Motor neuron (in vitro differentiated cells): ENCODE measurements around the gene ZCWPW1. TPM values are rescaled to one million over a fixed set of nuclear protein-coding genes. Genes with fewer than 3 reads are reported as not detected.

Experiments
- ATAC-seq, 8 experiments: fragments of 200-7000 bp; cut with Tn5 transposase; replicated peaks in 6 of 8; 2 replicates each; pipeline ENCODE4 v1.8.0; 2021; ENCODE audit warnings: mild to moderate bottlenecking in 8 of 8, moderate library complexity in 8 of 8
- H3K27ac ChIP-seq, 2 donors: fragments of 250-450 bp; sonication (Bioruptor Pico); 2 replicates each; pipeline ENCODE4 v1.9.0; 2021; ENCODE audit warnings: antibody characterized with exemption in 2 of 2, mild to moderate bottlenecking in 2 of 2, moderate library complexity in 1 of 2
- H3K4me1 ChIP-seq, 2 donors: fragments of 250-450 bp; sonication (Bioruptor Pico); replicated peaks in 1 of 2; 2 replicates each; pipeline ENCODE4 v1.6.1; 2021; ENCODE audit warnings: antibody characterized with exemption in 2 of 2, mild to moderate bottlenecking in 2 of 2, moderate library complexity in 1 of 2
- H3K4me3 ChIP-seq, 5 donors: fragments of 250-450 bp; sonication (Bioruptor Pico); 2 replicates each; pipeline ENCODE4 v1.9.0; 2021; ENCODE audit warnings: antibody characterized with exemption in 5 of 5, mild to moderate bottlenecking in 5 of 5, moderate library complexity in 4 of 5
- WGBS, 10 experiments: fragments of 450-650 bp; shearing (Covaris generic); methylation state at CpG; one replicate each; pipeline ENCODE4 v1.0.0; 2022; 5-methylcytosine and 5-hydroxymethylcytosine counted together
- in situ Hi-C, 9 experiments: fragments of 400-800 bp; cut with MboI; loops; one replicate each; pipeline ENCODE4 v1.15.0; 2021; ENCODE audit warnings: low sequenced_read_pairs in 9 of 9, low pct_unique_long_range_greater_than_20kb in 2 of 9; ENCODE audit not compliant: unreplicated experiment in 9 of 9
- total RNA-seq, 8 experiments: library from RNA; unstranded; fragments of 300-600 nt; gene quantifications; 2 replicates each; pipeline versions ENCODE4 v1.2.3 to v1.2.4, GENCODE V29; 2022

ZCWPW1 gene
- total RNA-seq, 8 experiments from 2014 or later, result 2.2 to 12.3 (median 3.5) TPM

- ATAC-seq, result peak; percentile 49 to 71 (median 53)
- 0 to 55% (median 0%) methylated on average over 1 to 2 of the region's 81 CpGs; no CpG with 5 or more reads in 4 of the 10 experiments for WGBS, 10 experiments
Measured at GRCh38 chr7:100435401-100436304, 7.2 kb upstream of the ZCWPW1 start.

GRCh38 chr7:100434297-100435144 lies 6.0 kb upstream of the ZCWPW1 start:
- in situ Hi-C loops, result no loop called here
- H3K4me1 ChIP-seq, result peaks cover 25 to 33% of the 10 kb centered on the region in 2 donors
- ATAC-seq, result no peak
- no peak overlapping the region for H3K27ac ChIP-seq
- H3K4me3 ChIP-seq, result peak overlapping the region; percentile 76 to 93 (median 84)
- WGBS, 10 experiments, result 56 to 93% (median 77%) methylated on average over 3 to 12 of the region's 22 CpGs

More at GRCh38 chr7:100435401-100436304, 7.2 kb upstream of the ZCWPW1 start:
- in situ Hi-C loops, result no loop called here
- peak overlapping the region; percentile 76 to 93 (median 84) for H3K4me3 ChIP-seq
- peaks cover 25 to 32% of the 10 kb centered on the region in 2 donors for H3K4me1 ChIP-seq
- peak overlapping the region; percentile 89 to 91 for H3K27ac ChIP-seq

DNA sequence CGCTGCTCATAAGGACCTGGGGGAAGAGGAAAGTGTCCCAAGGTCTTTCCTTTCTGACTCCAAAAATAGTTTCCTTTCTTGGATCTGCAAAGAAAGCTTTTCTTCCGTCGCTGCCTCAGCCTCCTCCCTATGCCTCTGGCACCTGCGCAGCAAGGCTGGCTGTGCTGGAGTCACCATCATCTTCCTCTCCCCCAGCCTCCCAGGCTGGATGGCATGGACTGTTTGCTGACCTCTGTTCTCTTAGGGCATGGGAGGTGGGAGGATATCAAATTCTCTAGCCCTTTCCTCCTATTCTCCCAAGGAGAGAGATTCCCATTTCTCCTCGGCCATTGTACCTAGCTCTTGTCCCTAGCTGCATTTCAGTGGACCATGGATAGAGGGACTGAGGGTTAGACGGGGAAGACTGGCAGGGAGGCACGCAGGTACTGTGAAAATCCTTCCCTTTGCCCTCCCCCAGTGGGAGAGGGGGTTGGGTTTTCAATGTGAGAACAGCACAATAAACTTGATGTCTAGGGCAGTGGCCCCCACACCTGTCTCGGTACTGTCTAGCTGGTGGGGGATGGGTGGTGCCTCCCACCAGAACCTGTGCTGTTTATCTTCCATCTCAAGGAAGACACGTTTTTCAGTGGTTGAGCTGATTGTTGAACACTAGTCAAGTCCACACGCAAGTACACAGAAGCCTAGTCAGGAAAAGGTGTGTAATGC lies 5.2 kb upstream of the ZCWPW1 start:
- 53 to 93% (median 83%) methylated on average over 1 to 5 of the region's 10 CpGs; no CpG with 5 or more reads in 3 of the 10 experiments for WGBS, 10 experiments
- Histone ChIP-seq H3K27ac (no peak overlapping the region), H3K4me1 (peaks cover 25 to 33% of the 10 kb centered on the region in 2 donors), H3K4me3 (no peak overlapping the region)
- no peak for ATAC-seq
- in situ Hi-C loops, result no loop called here

GRCh38 chr7:100433276-100433591 lies 4.7 kb upstream of the ZCWPW1 start:
- no peak for ATAC-seq
- peaks cover 25 to 33% of the 10 kb centered on the region in 2 donors for H3K4me1 ChIP-seq
- H3K4me3 ChIP-seq, result no peak overlapping the region
- in situ Hi-C loops, result no loop called here
- 75 to 100% methylated on average over 1 to 2 of the region's 4 CpGs; no CpG with 5 or more reads in 8 of the 10 experiments for WGBS, 10 experiments
- H3K27ac ChIP-seq, result no peak overlapping the region

- 83 to 100% (median 90%) methylated on average over 1 to 7 of the region's 21 CpGs; no CpG with 5 or more reads in 1 of the 10 experiments for WGBS, 10 experiments
- peaks cover 27 to 36% of the 10 kb centered on the region in 2 donors for H3K4me1 ChIP-seq
- H3K27ac ChIP-seq, result no peak overlapping the region
- no peak for ATAC-seq
- no peak overlapping the region for H3K4me3 ChIP-seq
- in situ Hi-C loops, result no loop called here
Measured at GRCh38 chr7:100432621-100433275, 4.2 kb upstream of the ZCWPW1 start.

GRCh38 chr7:100432053-100432452 lies 3.5 kb upstream of the ZCWPW1 start:
- no peak for ATAC-seq
- WGBS, 10 experiments, result 60 to 100% (median 94%) methylated on average over 1 to 4 of the region's 4 CpGs; no CpG with 5 or more reads in 5 of the 10 experiments
- Histone ChIP-seq H3K4me3 (no peak overlapping the region), H3K4me1 (peaks cover 26 to 37% of the 10 kb centered on the region in 2 donors), H3K27ac (no peak overlapping the region)
- in situ Hi-C loops, result no loop called here

DNA sequence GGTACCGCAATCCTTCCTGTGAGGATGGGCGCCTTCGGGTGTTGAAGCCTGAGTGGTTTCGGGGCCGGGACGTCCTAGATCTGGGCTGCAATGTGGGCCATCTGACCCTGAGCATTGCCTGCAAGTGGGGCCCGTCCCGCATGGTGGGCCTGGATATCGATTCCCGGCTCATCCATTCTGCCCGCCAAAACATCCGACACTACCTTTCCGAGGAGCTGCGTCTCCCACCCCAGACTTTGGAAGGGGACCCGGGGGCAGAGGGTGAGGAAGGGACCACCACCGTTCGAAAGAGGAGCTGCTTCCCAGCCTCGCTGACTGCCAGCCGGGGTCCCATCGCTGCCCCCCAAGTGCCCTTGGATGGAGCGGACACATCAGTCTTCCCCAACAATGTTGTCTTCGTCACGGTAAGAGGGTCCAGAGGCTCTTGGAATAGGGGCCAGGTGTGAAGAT lies 2.8 kb upstream of the ZCWPW1 start:
- ATAC-seq, result no peak
- Histone ChIP-seq H3K4me3 (peak overlapping the region in 2 of 5 donors; percentile 47 to 90), H3K27ac (no peak overlapping the region), H3K4me1 (peaks cover 22 to 33% of the 10 kb centered on the region in 2 donors)
- 92 to 93% methylated on average over 11 to 17 of the region's 23 CpGs; no CpG with 5 or more reads in 8 of the 10 experiments for WGBS, 10 experiments
- in situ Hi-C loops, result no loop called here

GRCh38 chr7:100430493-100431285 lies 2.2 kb upstream of the ZCWPW1 start:
- peak in 2 of 8 experiments; percentile 9 to 11 for ATAC-seq
- in situ Hi-C loops, result no loop called here
- peak overlapping the region; percentile 47 to 90 (median 69) for H3K4me3 ChIP-seq
- peak overlapping the region; percentile 93 to 99 for H3K27ac ChIP-seq
- peaks cover 22 to 33% of the 10 kb centered on the region in 2 donors for H3K4me1 ChIP-seq
- WGBS, 10 experiments, result 10 to 100% (median 70%) methylated on average over 1 to 2 of the region's 31 CpGs; no CpG with 5 or more reads in 6 of the 10 experiments

DNA sequence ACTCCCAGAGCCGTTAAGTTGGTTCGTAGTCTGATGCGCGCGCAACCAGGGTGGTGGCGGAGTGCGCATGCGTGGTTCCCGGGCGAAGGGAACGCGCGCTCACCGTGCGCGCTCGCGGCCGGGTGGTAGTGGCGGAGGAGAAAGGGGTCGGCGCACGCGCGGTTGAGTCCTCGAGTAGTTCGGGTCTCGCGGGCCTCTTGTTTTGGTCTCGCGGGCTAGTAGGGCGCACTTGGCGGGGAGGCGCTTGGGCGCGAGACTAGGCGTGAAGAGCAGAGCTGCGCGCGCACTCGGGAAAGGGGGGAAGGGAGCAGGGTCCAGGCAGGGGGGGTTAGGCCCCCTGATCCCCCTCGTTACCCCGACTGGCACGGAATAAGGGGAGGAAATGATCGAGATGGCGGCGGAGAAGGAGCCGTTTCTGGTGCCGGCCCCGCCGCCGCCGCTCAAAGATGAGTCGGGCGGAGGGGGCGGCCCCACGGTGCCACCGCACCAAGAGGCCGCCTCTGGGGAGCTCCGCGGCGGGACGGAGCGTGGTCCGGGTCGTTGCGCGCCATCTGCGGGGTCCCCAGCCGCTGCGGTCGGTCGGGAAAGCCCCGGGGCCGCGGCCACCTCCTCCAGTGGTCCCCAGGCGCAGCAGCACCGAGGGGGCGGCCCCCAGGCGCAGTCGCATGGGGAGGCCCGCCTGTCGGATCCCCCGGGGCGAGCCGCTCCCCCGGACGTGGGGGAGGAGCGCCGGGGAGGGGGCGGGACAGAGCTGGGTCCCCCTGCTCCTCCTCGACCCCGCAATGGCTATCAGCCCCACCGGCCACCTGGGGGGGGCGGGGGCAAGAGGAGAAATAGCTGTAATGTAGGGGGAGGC lies 1.4 kb upstream of the ZCWPW1 start, which contains the start of gene MEPCE:
TSS of gene MEPCE (plus strand) at position 195 of the 856 bp plus-strand sequence. CDS start at position 383, 188 bp downstream.
- Histone ChIP-seq H3K27ac (peak within 1 kb of the TSS; percentile 93 to 99), H3K4me1 (peaks cover 16 to 28% of the 10 kb centered on the region in 2 donors), H3K4me3 (peak within 1 kb of the TSS; percentile 47 to 90 (median 69))
- in situ Hi-C loops, result no loop called here
- ATAC-seq, result peak; percentile 21 to 73 (median 64)
- 0% methylated on average over 13 of the region's 95 CpGs; no CpG with 5 or more reads in 9 of the 10 experiments for WGBS, 10 experiments

DNA sequence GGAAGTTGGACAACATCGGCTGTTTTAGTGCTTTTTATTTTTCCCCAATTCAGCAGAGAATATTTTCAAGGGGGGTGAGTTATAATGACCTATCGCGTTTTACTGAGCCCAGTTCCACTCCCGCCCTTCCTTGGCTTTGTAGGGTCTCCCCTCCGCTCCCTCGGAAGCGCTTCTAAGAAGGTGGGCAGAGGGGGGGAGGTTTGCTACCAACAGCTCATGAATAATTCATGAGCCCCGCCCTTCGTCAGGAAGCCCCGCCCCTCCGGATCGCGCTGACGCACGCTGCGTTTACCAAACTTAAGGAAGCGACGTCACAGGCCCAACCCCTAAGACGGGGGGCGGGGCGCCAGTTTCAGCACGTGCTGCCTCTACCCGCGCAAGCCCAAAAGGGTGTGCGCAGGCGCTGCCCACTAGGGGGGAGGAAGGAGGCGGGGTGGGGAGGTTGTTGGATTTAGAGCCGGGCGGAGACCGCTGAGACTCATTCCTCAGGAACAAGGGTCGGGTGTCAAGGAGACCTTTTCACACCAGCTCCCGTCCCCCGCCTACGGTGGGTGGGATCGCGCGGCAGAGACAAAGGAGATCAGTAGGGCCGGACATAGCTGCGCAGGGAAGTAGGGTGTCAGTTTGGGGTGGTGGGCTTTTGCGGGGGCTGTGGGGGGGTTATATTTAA lies 599 bp upstream of the ZCWPW1 start:
- ATAC-seq, result peak; percentile 50 to 73 (median 69)
- in situ Hi-C loops, result no loop called here
- Histone ChIP-seq H3K4me3 (peak overlapping the region; percentile 47 to 90 (median 69)), H3K4me1 (peaks cover 15 to 23% of the 10 kb centered on the region in 2 donors), H3K27ac (peak overlapping the region; percentile 93 to 99)
- WGBS, 10 experiments, result 0 to 4% (median 0%) methylated on average over 1 to 4 of the region's 40 CpGs; no CpG with 5 or more reads in 7 of the 10 experiments
